HG02763 (cell line): ENCODE results near the gene CCDC178.

Experiments
- ATAC-seq: cut with Tn5 transposase; IDR thresholded peaks from one replicate; pipeline ENCODE4 v1.9.1; 2021; ENCODE audit warnings: mild to moderate bottlenecking, moderate library complexity; ENCODE audit not compliant: unreplicated experiment

CCDC178 gene

DNA sequence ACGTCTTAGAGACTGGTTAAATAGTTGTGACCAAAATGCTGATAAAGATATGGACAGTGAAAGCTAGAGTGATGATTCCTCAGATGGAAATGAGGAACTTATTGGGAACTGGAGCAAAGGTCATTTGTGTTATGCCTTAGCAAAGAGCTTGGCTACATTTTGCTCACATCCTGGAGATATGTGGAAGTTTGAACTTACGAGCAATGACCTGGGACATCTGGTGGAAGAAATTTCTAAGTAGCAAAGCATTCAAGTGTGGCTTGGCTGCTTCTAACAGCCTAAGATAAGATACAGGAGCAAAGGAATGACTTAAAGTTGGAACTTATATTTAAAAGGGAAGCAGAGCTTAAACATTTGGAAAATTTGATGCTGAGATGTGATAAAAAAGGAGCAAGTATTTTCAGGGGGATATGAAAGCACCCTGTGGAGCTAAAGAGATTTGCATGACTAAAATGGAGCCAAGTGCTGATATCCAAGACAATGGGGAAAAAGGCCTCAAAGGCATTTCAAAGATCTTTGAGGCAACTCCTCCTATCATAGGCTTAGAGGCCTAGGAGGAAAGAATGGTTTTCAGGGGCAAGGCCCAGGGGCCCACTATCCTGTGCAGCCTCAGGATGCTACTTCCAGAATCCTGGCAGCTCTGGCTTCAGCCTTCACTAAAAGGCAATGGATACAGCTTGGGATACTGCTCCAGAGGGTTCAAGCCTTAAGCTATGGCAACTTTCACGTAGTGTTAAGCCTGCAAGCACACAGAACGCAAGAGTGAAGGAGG, 543.6 kb downstream of the CCDC178 start:
- ATAC-seq = no peak

DNA sequence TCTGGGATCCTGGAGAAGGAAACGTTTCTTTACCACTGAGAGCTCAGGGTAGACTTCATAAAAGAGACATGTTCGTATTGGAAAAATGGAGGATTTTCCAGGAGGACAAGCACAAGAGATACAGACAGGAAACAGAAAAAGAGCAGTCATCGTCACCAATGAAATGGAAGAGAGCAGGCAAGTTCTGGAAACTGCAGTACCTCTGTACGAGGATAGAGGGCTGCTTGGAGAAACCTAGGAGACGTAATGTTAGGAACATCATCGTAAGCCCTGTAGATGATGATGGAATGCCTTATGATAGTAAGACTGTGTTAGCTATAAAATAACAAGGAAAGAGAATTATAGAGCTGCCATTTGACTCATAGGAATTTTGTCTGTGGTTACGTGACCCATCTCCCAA, 546.6 kb downstream of the CCDC178 start:
- ATAC-seq = no peak

DNA sequence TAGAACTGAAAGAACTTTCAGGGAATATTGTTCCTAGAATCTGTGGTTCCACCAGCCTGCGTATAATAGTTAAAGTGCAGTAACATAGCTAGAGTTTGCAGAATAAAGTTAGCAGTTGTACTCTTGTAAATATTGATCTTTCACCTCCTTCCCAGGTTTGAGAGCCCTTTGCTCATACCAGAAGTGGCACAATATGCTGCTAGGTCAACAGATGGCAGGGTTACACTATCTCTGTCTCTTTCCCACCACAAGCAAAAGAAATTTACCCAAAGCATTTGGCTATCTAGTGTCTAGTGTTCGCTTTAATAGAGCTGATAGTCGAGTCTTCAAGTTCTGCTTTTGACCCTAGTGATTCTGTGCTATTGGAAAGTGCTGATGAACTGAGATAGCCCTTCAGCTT, 548.7 kb downstream of the CCDC178 start:
- no peak for ATAC-seq

DNA sequence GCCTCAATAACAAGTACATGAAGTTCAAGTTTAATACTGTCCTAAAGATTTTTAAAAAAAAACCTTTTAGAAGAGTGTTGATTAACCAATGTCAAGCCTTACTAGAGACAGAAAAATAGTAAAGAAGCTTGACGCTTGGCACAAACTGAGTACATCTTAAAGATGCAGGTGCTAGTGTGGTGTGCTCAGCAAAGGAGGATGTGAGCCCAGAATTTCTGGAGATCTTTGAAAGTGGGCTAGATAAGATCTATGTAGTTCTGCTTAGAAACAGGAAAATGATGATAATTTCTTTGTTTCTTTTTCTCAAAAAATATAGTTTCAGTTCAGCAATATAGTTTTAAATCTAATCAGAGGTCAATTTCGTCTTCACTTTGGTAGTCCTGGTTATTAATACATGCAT, 549.4 kb downstream of the CCDC178 start:
- no peak for ATAC-seq

DNA sequence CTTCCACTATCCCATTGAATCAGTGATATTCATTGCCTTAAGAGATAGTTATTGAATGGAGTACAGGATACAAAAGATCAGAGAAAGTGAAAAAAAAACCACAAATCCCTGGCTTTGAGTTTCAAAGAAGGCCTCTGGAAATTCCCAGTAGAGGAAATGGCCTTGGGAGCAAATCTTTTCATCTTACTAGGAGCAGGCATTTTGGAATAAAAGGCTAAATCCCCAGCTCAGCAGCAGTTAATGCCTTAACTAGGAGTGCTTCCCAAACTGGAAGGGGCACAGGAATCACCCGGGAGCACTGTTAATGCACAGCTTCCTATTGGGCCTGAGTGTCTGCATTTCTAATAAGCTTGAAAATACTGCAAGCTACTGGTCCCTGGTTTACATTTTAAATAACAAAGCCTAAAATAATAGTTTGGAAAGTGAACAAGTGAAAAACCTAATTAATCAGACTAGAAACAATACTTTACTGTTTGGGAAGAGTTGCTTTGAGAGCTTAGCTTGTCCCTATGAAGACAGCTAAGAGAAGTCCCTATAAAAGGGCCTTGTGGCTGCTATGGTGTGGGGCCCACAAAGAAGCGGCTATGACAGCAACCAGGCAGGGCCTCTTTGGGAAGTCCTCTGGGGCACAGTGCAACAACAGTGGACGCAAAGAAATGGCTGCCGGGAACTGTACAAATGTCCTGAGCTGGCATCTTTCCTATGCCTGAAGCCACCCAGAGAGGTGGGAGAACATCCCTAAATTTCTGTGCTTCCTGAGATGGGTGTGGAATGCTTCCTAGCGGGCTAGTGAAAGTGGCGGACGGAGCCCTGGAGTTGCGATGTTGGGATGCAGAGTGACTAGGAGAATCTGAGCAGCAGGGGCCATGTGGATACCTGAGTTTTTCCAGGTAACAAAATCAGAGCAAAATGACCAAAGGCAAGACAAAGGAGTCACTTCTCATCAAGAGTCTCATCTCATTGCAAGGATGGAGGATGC, 550.6 kb downstream of the CCDC178 start:
- no peak for ATAC-seq

DNA sequence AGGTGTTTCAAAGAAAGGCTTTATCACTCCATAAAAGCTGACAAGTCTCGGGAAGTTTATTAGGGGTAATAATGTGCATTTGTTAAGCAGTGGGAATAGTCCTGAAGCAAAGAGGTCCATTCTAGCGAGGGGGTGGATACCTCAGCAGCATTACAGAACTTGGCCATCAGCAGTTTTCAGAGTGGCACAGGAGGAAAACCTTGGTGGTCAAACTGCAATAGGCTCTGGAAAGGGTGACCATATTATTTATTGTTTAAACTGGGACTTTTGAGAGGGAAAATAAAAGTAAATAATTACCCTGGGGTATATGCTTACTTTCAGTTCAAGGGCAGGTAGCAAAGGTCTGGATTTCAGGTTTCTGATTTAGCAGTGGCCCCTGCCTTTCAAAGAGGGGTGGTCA, 552.2 kb downstream of the CCDC178 start:
- no peak for ATAC-seq
